Measurements from ENCODE around the gene RPS21. TPM values are rescaled to one million over a fixed set of nuclear protein-coding genes. Genes with fewer than 3 reads are reported as not detected.

RPS21 gene
- total and polyA plus RNA-seq, 8 donors, result 239 to 7,615 (median 2,549) TPM

GRCh38 chr20:62398120-62398821 is 11.4 kb downstream of the RPS21 start:
- TF ChIP-seq EP300 (IDR thresholded peaks at IDR 0.05) (no peak), POLR2AphosphoS5 (IDR thresholded peaks at IDR 0.05) (no peak), POLR2A (IDR thresholded peaks at IDR 0.05) (no peak), CTCF (IDR thresholded peaks at IDR 0.05) (no peak)
- no peak overlapping the region for H3K4me3 ChIP-seq
- DNase-seq, result no peak
- H3K27me3 ChIP-seq, result no peaks in the 10 kb centered on the region
- H3K36me3 ChIP-seq, result peaks cover 0 to 70% (median 57%) of the 10 kb centered on the region in 4 donors
- intact Hi-C loops (cut with DNase I; ENCODE audit: low total_unique reads), result no loop called here
- 90 to 98% (median 93%) methylated on average over 16 to 19 of the region's 19 CpGs for WGBS, 5 donors
- no peak overlapping the region for H3K27ac ChIP-seq
- no peaks in the 10 kb centered on the region for H3K9me3 ChIP-seq
- no peaks in the 10 kb centered on the region for H3K4me1 ChIP-seq

DNA sequence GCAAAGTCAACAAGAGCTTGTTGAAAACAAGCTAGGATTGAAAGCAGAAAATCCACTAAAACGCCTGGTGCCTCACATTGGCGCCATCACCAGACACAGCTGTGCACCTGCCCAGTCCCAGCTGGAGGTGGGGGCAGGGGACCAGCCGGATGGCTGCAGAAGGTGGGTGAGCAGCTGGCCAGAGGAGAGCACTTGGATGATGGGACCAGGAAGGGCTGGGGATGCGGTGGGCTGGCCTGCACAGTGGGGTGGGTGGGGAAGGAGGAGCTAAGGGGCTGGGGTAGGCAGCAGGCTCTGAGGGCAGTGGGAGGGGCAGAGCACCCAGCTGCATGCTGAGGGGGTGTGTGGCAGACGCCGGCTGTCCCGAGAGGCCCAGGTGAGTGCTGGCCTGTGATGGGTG is 13.1 kb downstream of the RPS21 start:
- H3K9me3 ChIP-seq, result no peaks in the 10 kb centered on the region
- H3K4me3 ChIP-seq, result no peak overlapping the region
- intact Hi-C loops (cut with DNase I; ENCODE audit: low total_unique reads), result loop anchor here (5.0 kb wide), 1 partner anchor 333 kb away; the partner anchor contains the start of gene TAF4
- WGBS, 5 donors, result 71 to 83% (median 74%) methylated on average over 7 of the region's 7 CpGs
- H3K36me3 ChIP-seq, result peaks cover 0 to 53% (median 39%) of the 10 kb centered on the region in 4 donors
- peaks cover 0 to 11% (median 5%) of the 10 kb centered on the region in 4 donors for H3K4me1 ChIP-seq
- no peak overlapping the region for H3K27ac ChIP-seq
- no peak for TF ChIP-seq EP300 (IDR thresholded peaks at IDR 0.05)
- no peaks in the 10 kb centered on the region for H3K27me3 ChIP-seq
- no peak for DNase-seq

DNA sequence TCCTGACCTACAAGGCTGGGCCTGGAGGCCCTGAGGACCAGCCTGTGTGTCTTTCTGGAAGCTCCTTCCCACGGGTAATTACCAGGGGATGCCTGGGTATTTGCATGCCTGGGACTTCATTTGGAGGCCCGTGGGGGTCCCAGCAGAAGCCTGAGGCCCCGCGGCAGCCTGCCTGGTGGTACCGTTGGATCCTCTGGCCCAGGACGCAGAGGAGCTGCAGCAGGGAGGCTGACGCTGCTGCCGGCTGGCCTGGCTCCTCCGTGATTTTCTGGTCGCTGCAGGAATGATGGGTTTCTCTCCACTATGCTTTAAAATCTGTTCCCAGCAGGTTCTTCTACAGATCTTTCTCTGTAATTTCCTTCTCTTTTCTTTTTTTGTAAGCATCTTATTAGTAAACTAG is 13.6 kb downstream of the RPS21 start:
- Histone ChIP-seq H3K9me3 (no peaks in the 10 kb centered on the region), H3K4me3 (no peak overlapping the region), H3K4me1 (peaks cover 4 to 16% (median 11%) of the 10 kb centered on the region in 4 donors), H3K27me3 (no peaks in the 10 kb centered on the region), H3K36me3 (peaks cover 0 to 48% (median 34%) of the 10 kb centered on the region in 4 donors), H3K27ac (no peak overlapping the region)
- no peak for DNase-seq
- intact Hi-C loops (cut with DNase I; ENCODE audit: low total_unique reads), result loop anchor here (5.0 kb wide), 1 partner anchor 333 kb away; the partner anchor contains the start of gene TAF4
- 78 to 92% (median 89%) methylated on average over 6 to 10 of the region's 10 CpGs for WGBS, 5 donors
- TF ChIP-seq EP300 (IDR thresholded peaks at IDR 0.05), result no peak
- no peak for TF ChIP-seq POLR2A (IDR thresholded peaks at IDR 0.05)
- no peak for TF ChIP-seq CTCF (IDR thresholded peaks at IDR 0.05)
- no peak for TF ChIP-seq POLR2AphosphoS5 (IDR thresholded peaks at IDR 0.05)

DNA sequence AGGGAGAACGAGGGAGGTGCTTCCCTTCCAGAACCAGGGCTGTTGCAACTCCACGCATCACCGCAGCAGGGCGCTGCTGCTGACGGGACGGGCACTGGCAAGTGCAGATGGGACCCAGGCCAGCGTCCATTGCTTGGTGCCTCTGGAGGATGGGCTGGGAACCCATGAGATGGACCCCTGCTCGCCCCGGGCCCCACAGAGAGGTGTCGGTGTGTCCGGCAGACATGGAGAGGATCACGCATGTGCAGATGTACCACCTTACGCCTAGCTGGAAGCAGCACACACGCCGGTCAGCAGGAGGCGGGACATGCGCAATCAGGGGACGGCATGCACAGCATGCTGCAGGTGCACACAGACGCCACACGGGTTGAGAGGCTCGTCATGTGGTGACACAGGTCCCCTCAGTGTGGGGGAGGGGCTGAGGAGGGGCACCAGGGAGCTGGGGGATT is 14.5 kb downstream of the RPS21 start:
- Histone ChIP-seq H3K27me3 (no peaks in the 10 kb centered on the region), H3K36me3 (peaks cover 0 to 40% (median 27%) of the 10 kb centered on the region in 4 donors), H3K27ac (no peak overlapping the region), H3K4me1 (peaks cover 13 to 24% (median 19%) of the 10 kb centered on the region in 4 donors), H3K9me3 (no peaks in the 10 kb centered on the region), H3K4me3 (no peak overlapping the region)
- 77 to 86% (median 83%) methylated on average over 16 to 21 of the region's 21 CpGs for WGBS, 5 donors
- TF ChIP-seq POLR2AphosphoS5 (IDR thresholded peaks at IDR 0.05) (no peak), CTCF (IDR thresholded peaks at IDR 0.05) (no peak), POLR2A (IDR thresholded peaks at IDR 0.05) (no peak), EP300 (IDR thresholded peaks at IDR 0.05) (no peak)
- DNase-seq, result no peak
- intact Hi-C loops (cut with DNase I; ENCODE audit: low total_unique reads), result loop anchor here (5.0 kb wide), 1 partner anchor 334 kb away; the partner anchor contains the start of gene TAF4
